PC-9 (cell line): ENCODE measurements around the gene TMEM89.

Source experiments
- EZH2 ChIP-seq: fragments of 200-600 bp; sonication (generic); IDR thresholded peaks from 2 replicates; pipeline ENCODE4 v1.8.0; 2017; ENCODE audit warnings: antibody characterized with exemption, low read depth
- TF ChIP-seq, protein P1 (sequence below): fragments of 200-600 bp; sonication (generic); conservative IDR thresholded peaks from 2 replicates; pipeline ENCODE4 v1.6.1; 2017; ENCODE audit warnings: mixed run types, antibody characterized with exemption, mild to moderate bottlenecking, moderate library complexity

DNA sequence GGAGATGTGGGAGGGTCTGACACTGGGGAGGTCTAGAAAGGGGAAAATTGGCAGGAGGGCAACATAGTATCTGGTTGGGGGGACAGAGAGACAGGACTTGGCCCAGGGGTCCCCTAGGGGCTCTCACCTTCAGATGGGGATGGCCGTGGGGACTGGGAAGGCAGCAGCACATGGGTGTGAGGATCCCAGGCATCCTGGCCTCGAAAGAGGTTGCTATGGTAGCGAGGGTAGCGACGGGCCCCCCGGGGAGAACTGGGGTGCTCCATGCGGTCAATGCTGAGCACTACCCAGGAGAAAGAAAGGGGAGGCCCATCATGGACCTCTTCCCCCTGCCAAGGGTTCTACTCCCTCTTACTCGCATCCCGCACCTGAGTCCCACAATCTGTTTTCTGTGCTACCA is 26.1 kb upstream of the TMEM89 start:
- TF ChIP-seq, protein P1, sequence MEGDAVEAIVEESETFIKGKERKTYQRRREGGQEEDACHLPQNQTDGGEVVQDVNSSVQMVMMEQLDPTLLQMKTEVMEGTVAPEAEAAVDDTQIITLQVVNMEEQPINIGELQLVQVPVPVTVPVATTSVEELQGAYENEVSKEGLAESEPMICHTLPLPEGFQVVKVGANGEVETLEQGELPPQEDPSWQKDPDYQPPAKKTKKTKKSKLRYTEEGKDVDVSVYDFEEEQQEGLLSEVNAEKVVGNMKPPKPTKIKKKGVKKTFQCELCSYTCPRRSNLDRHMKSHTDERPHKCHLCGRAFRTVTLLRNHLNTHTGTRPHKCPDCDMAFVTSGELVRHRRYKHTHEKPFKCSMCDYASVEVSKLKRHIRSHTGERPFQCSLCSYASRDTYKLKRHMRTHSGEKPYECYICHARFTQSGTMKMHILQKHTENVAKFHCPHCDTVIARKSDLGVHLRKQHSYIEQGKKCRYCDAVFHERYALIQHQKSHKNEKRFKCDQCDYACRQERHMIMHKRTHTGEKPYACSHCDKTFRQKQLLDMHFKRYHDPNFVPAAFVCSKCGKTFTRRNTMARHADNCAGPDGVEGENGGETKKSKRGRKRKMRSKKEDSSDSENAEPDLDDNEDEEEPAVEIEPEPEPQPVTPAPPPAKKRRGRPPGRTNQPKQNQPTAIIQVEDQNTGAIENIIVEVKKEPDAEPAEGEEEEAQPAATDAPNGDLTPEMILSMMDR: no peak
- no peak for TF ChIP-seq EZH2
